Activated T-cell treated with anti-CD3 and anti-CD28 coated beads, Interleukin-2, amount 50 U/mL, for 48 hours (primary cell): ENCODE results near the gene IL27RA.
"Not testable (repeated sequence)": the region's sequence is repeated elsewhere in the genome, so short reads cannot be mapped to it uniquely, and the experiment has no call there.

Source experiments
- DNase-seq, 2 experiments: peaks; one replicate each; pipeline ENCODE4 v3.0.0-alpha.2; 2020

Gene IL27RA

GRCh38 chr19:14000691-14001375, 30.7 kb upstream of the IL27RA start:
- no peak for DNase-seq

DNA sequence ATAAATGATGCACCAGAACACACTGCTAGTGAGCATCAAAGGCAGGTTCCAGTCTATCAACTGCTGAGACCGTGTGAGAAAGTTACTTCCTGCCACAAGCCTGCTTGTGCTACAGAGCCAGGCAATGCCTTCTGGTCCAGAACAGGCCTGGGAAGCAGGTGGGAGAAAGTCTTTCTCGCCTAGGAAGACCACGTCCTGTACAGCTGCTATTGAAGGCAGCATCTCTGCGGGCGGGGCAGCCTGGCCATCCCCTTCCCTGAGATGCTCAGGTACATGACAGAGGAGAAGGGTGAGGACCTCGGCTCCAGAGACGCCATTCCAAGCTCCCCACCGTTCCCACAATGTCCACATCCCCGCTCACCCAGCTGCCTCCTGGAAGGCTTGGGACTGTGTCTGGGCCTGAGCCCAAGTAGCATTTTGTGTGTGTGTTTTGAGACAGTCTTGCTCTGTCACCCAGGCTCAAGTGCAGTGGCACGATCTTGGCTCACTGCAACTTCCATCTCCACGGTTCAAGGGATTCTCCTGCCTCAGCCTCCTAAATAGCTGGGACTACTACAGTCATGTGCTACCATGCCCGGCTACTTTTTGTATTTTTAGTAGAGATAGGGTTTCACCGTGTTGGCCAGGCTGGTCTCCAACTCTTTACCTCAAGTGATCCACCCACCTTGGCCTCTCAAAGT, 28.9 kb upstream of the IL27RA start:
- peak; percentile 55 to 57 for DNase-seq

- DNase-seq = peak; percentile 46 to 47
Observed at GRCh38 chr19:14003251-14004055, 28.1 kb upstream of the IL27RA start.

- peak in 1 of 2 experiments; percentile 41 for DNase-seq
Observed at GRCh38 chr19:14004619-14005348, 26.8 kb upstream of the IL27RA start.

DNA sequence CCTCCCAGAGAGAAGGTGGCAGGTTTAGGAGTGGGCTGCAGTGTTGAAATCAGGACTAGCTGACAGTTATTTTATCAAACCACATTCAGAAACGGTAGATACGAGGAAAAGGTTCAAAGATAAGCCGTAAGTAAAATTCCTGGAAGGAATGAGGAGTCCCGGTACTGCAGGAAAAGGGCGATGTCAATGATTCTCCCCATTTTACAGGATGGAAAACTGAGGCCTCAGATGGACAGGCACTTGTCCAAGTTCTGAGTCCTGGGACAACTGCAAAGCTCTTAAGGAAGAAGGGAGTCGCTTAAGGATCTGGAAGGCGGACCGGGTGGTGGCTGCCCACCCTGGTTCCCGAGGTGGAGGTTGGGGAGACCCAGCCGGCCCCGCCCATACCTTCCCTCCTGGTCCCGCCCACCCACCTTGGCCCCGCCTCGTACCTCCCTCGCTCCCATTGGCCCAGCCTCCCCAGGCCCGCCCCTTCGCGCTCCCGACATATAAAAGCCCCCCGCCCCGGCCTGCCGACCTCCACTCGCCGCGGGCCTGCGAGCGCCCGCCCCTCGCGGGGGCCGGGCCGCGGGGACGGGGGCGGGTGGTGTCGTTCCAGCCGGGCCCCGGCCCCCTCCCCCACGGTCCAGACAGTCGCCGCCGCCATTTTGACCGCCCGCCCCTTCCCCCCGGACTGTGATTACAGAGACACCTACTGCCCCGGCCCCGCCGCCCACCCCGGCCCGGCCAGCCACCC, 26.0 kb upstream of the IL27RA start:
- DNase-seq = peak; percentile 94

DNA sequence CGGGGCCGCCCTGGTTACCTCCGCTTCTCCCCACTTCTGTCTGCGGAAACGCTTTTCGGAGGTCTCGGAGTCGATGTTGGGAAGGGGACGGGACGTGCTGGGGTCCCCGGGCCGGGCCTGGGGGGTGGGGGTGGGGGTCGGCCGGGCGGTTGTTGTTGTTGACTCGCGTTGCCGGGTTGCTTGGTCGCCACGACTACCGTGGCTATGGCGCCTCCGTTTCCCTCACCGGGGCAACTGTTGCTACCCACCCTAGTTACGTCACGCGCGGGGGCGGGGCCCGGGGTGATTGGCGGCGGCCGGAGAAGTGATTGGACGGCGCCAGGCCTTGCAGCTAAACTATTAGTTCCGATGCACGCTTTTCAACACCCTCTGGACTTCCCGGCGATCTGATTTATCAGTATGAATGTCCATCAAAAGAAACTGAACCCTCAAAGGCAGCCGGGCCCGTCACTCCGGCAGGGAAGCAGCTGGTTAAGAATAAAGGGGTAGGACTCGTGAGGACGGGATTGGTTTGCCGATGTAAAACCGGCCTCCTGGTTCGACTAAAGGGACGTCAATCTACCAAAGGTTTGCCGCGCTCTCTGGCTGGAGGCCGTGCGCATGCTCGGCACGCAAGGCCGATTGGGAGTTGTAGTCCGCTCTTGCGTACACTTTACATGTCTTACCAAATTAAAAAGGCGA, 25.3 kb upstream of the IL27RA start, which contains the start of gene RFX1:
TSS of gene RFX1 (minus strand) at position 236 of the 681 bp plus-strand sequence. CDS start 12,477 bp downstream, outside the sequence.
- DNase-seq = peak; percentile 100

GRCh38 chr19:14006766-14007562, 24.6 kb upstream of the IL27RA start:
- no peak for DNase-seq

DNA sequence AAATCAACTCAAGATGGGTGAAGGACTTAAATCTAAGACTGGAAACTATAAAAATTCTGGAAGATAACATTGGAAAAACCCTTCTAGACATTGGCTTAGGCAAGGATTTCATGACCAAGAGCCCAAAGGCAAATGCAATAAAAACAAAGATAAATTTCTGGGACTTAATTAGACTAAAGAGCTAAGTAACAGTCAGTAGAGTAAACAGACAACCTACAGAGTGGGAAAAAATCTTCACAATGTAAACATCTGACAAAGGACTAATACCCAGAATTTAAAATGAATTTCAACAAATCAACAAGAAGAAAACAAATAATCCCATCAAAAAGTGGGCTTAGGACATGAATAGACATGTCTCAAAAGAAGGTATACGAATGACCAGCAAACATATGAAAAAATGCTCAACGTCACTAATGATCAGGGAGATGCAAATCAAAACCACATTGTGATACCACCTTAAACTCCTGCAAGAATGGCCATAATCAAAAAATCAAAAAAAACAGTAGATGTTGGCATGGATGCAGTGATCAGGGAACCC, 19.1 kb upstream of the IL27RA start:
- DNase-seq = no peak

DNA sequence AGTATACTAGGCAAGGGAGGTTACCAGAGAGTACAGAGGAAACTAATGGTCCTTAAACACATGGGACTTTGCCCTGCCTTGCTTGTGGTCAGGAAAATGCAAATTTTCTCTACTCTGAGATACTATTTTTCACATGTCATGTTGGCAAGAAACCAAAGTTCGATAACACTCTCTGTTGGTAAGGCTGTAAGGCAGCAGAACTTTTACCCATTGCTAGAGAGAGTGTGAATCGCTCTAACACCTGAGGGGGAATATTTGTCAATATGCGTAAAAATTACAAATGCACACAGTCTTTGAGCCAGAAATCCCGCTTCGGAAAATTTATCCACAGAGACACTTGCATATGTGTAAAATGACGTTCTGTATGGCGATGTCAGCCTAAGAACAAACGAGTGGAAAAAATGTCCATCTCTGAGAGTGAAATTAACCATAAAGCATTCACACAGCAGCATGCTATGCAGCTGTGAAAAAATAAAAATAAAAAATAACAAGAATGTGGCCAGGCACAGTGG, 16.0 kb upstream of the IL27RA start:
- no peak for DNase-seq

DNA sequence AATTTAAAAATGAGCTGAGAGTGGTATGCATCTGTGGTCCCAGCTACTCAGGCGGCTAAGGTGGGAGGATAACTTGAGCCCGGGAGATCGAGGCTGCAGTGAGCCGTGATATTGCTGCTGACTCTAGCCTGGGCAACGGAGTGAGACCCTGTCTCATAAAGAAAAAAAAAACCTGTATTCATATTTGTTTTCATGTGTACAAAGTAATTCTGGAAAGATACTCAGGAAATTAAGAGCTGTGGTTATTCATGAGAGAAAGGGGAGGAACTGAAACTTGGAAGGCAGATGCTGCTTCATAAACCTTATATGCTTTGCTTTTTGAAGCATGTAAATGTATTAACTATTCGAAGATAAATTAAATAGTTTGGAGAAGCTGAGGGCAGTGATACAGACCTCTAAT, 12.5 kb upstream of the IL27RA start:
- DNase-seq = no peak

DNA sequence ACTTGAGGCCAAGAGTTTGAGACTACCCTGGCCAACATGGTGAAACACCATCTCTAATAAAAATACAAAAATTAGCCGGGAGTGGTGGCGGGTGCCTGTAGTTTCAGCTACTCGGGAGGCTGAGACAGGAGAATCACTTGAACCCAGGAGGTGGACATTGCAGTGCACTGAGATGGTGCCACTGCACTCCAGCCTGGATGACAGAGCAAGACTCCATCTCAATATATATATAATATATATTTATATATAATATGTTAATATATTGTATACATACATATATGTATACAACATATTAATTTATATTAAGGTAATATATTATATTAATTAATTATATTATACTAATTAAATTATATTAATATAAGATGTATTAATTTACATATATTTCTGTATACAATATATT, 11.8 kb upstream of the IL27RA start:
- DNase-seq = not testable (repeated sequence)

GRCh38 chr19:14021474-14021873, 10.1 kb upstream of the IL27RA start:
- no peak for DNase-seq

GRCh38 chr19:14022469-14022868, 9.1 kb upstream of the IL27RA start:
- no peak for DNase-seq

DNA sequence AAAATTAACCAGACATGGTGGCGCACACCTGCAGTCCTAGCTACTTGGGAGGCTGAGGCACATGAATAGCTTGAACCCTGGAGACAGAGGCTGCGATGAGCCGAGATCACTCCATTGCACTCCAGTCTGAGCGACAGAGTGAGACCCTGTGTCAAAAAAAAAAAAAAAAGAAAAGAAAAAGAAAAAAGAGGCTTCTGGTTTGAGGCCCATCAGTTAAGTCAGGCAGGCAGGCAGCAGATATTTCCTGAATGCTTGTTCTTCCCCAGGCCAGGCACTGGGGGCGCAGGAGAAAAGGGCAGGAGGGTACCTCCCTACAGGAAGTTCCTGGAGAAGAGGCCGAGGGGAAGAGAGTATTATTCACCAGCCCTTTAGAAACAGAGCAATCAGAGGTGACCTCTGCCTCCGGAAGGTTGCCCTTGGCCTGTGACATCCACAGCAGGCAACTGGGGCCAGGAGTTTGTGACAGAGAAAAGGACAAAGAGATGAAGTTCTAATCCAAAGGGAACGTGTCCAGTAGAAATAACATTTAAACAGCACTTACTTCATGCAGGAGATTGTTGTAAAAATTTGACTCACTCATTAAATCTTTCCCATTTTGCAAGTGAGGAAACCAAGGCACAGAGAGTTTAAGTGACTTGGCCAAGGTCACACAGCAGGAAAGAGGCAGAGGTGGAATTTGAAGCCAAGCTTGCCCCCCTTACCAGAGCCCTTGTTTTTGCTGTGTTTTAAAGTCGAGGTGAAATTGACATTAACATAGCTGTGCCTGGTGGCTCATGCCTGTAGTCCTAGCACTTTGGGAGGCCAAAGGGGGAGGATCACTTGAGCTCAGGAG, 7.9 kb upstream of the IL27RA start:
- DNase-seq = peak in 1 of 2 experiments; percentile 44

- DNase-seq = not testable (repeated sequence)
Observed at GRCh38 chr19:14026652-14027192, 4.8 kb upstream of the IL27RA start.

- DNase-seq = no peak
Observed at GRCh38 chr19:14027856-14028450, 3.6 kb upstream of the IL27RA start, which contains the start of gene RLN3. RLN3 (plus strand) TSS chr19:14028148; CDS start chr19:14028205, 57 bp downstream.

DNA sequence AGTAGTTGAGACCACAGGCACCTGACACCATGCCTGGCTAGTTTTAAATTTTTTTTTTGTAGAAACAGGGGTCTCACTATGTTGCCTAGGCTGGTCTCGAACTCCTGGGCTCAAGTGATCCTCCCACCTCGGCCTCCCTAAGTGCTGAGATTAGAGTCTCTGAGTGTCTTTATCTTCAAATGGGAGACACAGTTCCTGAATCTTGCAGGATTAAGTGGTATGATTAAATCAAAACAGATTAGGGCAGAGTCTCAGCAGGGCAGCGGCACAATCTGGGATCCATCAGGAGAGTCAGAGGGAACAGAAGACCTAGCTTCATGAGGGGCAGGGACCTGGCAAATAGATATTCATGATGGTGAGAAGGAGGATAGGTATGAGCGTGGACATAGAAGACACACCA, 2.7 kb upstream of the IL27RA start:
- no peak for DNase-seq

DNA sequence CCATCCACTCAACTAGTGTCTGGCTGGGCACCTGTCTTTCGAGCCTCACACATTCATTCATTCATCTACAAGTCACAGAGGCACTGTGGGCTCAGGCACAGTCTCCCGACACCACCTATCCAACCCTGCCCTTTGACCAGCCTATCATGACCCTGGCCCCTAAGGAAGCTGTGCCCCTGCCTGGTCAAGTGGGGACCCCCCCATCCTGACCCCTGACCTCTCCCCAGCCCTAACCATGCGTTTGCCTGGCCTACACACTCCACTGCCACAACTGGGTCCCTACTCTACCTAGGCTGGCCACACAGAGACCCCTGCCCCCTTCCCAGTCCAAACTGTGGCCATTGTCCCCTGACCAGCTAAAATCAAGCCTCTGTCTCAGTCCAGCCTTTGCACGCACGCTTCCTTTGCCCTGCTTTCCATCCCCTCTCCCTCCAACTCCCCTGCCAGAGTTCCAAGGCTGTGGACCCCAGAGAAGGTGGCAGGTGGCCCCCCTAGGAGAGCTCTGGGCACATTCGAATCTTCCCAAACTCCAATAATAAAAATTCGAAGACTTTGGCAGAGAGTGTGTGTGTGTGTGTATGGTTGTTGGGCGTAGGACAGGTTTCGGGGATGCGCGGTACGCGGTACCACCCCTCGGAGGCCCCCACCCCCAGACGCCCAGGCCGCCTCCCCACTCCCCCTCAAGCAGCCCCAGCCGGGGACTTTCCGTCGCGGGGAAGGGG, 404 bp upstream of the IL27RA start:
- DNase-seq = peak in 1 of 2 experiments; percentile 30
